Activated naive CD8-positive, alpha-beta T cell (primary cell): ENCODE results near the gene ZNF275.

Experiments used
- H3K27ac Mint-ChIP-seq: one replicate; pipeline ENCODE4 v1.8.0; 2021; ENCODE audit warnings: mixed read lengths
- H3K27me3 Mint-ChIP-seq: one replicate; pipeline ENCODE4 v1.8.0; 2021; ENCODE audit warnings: mixed read lengths
- H3K36me3 Mint-ChIP-seq: one replicate; pipeline ENCODE4 v1.8.0; 2021; ENCODE audit warnings: mixed read lengths
- H3K4me1 Mint-ChIP-seq: one replicate; pipeline ENCODE4 v1.8.0; 2021; ENCODE audit warnings: low read depth, mixed read lengths
- H3K4me3 Mint-ChIP-seq: one replicate; pipeline ENCODE4 v1.8.0; 2021; ENCODE audit warnings: mild to moderate bottlenecking, mixed read lengths
- H3K9me3 Mint-ChIP-seq: one replicate; pipeline ENCODE4 v1.8.0; 2021; ENCODE audit warnings: low read depth, mixed read lengths

Gene ZNF275

DNA sequence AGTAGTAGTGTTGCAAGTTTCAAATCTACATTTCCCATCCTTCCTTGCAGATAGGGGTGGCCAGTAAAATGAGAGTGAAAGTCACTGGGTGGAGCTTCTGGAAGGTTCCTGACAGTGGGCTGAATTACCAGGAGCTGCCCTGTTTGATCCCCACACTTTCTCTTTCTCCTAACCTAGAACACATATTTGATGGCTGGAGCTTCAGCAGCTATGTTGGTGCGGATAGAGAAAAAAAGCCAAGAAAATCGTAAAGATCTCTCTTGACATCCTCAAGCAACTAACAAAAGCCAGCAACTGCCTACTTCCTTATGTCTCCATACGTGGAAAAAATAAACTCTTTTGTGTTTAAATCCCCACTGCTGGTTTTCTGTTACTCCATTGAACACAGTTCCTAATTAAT, 32.2 kb downstream of the ZNF275 start:
- no peaks in the 10 kb centered on the region for H3K27me3 Mint-ChIP-seq

DNA sequence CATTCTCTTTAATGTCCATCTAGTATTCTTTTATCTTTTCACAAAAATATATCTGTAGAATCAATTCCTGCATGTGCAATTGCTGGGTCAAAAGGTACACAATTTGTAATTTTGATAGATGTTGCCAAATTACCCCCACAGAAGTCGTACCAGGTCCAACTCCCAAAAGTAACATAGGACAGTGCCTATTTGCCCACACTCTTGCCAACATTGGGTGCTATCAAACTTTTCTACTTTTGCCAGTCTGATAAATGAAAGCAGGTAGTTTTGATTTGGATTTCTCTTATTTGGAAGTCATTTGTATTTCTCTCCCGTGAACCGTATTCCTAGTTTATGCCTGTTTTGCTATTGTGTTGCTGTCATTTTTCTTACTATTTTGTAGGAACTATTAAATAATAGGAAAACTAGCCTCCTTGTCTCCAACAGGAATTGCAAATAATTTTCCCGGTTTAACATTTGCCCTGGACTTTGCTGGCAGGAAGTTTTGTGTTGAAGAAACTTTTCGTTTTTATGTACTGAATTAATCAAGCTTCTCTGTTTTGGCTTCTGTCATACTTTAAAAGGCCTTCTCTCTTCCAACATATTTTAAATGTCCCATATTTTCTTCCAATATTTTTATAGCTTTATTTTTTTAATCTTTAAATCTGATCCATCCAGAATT, 33.1 kb downstream of the ZNF275 start:
- Mint-ChIP-seq H3K4me3 (no peak overlapping the region), H3K27ac (no peak overlapping the region), H3K27me3 (no peaks in the 10 kb centered on the region), H3K9me3 (no peaks in the 10 kb centered on the region), H3K4me1 (no peaks in the 10 kb centered on the region), H3K36me3 (peaks cover 2% of the 10 kb centered on the region)

More for the DNA sequence above, 32.2 kb downstream of the ZNF275 start:
- H3K9me3 Mint-ChIP-seq, result no peaks in the 10 kb centered on the region
- H3K36me3 Mint-ChIP-seq, result peaks cover 2% of the 10 kb centered on the region
- no peak overlapping the region for H3K27ac Mint-ChIP-seq
- H3K4me3 Mint-ChIP-seq, result no peak overlapping the region
- no peaks in the 10 kb centered on the region for H3K4me1 Mint-ChIP-seq

DNA sequence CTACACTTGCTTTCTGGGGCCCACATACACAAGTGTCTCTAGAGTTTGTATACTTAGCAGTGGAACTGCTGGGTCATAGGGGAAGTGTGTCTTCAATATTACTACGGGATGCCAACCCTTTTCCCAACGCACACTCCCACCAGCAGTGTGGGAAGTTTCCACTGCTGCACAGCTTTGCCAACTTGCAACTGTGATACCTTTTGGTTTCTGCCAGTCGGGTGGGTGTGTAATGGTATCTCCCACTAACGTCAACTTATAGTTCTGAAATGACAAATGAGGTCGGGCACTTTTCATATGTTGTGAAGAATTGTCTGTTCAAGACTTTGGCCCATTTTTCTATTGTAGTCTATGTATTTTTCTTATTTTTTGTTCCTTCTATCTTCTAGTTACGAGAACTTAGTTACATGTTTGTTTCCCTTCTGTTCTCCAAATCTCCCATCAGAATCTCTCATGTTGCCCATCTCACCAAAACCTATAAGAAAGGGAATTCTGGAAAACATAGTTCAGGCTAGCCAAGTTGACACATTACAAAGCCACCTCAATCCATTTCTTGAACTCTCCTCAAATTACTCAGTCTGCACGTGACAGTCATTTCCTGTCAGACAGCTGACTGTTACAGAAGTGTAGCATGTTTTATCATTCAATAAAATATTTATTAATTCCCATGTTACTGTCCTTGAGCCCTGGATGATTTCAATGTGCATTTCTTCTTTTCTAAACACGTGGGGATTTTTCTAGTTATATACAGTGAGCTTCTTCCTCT, 36.5 kb downstream of the ZNF275 start:
- H3K9me3 Mint-ChIP-seq, result no peaks in the 10 kb centered on the region
- H3K27ac Mint-ChIP-seq, result no peak overlapping the region
- no peak overlapping the region for H3K4me3 Mint-ChIP-seq
- peaks cover 2% of the 10 kb centered on the region for H3K36me3 Mint-ChIP-seq
- no peaks in the 10 kb centered on the region for H3K4me1 Mint-ChIP-seq
- H3K27me3 Mint-ChIP-seq, result no peaks in the 10 kb centered on the region

DNA sequence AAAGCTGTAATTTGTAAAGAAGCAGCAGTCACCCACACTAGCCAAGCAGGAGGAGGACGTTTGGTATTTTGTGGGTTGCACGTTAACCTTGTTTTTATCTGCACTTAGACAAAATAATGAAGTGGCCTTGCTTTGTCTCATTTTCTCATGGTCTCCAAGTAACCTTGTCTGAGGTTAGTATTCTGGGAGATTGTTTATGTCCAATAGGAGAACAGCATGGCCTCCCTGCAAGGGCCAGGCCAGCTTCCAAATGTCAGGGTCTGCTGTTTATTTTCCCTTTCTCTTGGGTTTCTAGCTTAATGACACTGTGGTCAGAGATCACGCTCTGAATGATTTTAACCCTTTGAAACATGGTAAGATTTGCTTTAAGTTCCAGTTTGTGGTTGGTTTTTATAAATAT, 37.3 kb downstream of the ZNF275 start:
- Mint-ChIP-seq H3K9me3 (no peaks in the 10 kb centered on the region), H3K4me3 (no peak overlapping the region), H3K4me1 (no peaks in the 10 kb centered on the region), H3K36me3 (peaks cover 2% of the 10 kb centered on the region), H3K27me3 (no peaks in the 10 kb centered on the region), H3K27ac (no peak overlapping the region)

DNA sequence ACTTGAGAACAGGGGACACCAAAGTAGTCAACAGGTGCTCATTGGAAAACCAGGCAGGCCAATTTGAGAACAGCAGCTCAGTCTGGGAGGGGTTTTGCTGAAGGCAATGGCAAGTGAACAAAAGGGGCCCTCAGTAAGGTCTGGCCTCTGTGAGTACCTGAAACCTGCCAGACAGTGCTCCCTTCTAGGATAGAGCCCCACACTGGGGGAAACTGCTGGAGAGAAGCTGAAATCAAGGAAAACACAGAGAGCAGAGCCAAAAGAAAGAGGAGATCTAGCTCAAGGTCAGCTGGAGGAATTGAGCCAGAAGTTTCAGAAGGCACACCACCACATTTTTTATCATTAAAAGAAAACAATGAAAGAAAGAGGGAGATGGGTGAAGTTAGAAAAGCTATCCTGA, 39.0 kb downstream of the ZNF275 start:
- H3K36me3 Mint-ChIP-seq, result peaks cover 2% of the 10 kb centered on the region
- H3K4me3 Mint-ChIP-seq, result no peak overlapping the region
- H3K27me3 Mint-ChIP-seq, result no peaks in the 10 kb centered on the region
- no peaks in the 10 kb centered on the region for H3K4me1 Mint-ChIP-seq
- no peaks in the 10 kb centered on the region for H3K9me3 Mint-ChIP-seq
- H3K27ac Mint-ChIP-seq, result no peak overlapping the region

DNA sequence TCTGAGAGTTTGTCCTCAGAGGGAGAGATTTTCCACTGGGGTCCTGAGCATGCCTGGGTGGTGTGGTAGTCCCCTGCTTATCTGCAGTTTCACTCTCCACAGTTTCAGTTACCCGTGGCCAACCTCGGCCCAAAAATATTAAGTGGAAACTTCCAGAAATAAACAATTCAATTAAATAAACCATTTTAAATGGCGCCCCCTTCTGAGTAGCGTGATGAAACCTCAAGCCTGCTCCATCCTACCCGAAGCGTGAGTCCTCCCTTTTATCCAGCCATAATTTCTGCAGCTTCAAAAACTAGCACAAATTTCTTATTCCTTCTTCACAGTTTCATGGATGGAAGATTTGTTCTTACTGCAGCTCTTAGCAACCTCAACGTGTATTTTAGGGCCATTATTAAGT, 40.5 kb downstream of the ZNF275 start:
- Mint-ChIP-seq H3K4me1 (no peaks in the 10 kb centered on the region), H3K4me3 (no peak overlapping the region), H3K27me3 (no peaks in the 10 kb centered on the region), H3K9me3 (no peaks in the 10 kb centered on the region), H3K27ac (no peak overlapping the region), H3K36me3 (peaks cover 2% of the 10 kb centered on the region)

DNA sequence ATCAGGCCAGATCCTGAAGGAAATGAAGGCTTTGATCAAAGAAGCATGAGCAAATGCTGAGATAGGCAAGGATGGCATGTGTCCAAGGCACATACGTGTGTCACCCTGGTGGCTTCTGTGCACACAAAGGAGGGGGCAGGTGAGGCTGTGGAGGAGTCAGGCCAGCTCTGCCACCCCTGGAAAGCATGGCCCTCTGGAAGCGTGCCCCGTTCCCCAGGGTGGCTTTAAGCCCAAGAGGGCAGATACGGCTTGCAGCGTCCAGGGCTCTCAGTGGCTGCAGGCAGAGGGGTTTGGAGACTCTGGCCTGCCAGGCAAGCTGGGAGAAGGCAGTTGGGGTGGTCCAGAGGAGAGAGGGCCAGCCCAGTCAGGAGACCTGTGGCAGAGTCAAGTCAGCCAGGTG, 41.6 kb downstream of the ZNF275 start:
- Mint-ChIP-seq H3K36me3 (peaks cover 1% of the 10 kb centered on the region), H3K4me1 (no peaks in the 10 kb centered on the region), H3K27me3 (no peaks in the 10 kb centered on the region), H3K4me3 (no peak overlapping the region), H3K9me3 (no peaks in the 10 kb centered on the region), H3K27ac (no peak overlapping the region)

DNA sequence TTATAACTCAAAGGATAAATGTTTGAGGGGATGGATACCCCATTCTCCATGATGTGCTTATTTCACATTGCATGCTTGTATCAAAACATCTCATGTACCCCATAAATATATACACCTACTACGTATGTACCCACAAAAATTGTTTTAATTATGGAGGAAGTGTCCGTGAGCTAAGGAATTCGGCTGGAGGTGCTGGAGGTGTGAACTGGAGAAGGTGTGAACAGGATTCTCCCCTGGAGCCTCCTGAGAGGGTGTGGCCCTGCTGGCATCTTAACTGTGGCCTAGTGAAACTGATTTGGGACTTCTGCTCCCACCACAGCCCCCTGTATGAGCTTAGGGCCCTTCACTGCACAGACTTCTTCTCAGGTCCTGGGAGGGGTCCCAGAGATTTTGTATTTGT, 43.8 kb downstream of the ZNF275 start:
- Mint-ChIP-seq H3K9me3 (no peaks in the 10 kb centered on the region), H3K27me3 (no peaks in the 10 kb centered on the region), H3K36me3 (no peaks in the 10 kb centered on the region), H3K4me1 (no peaks in the 10 kb centered on the region), H3K27ac (no peak overlapping the region), H3K4me3 (no peak overlapping the region)

DNA sequence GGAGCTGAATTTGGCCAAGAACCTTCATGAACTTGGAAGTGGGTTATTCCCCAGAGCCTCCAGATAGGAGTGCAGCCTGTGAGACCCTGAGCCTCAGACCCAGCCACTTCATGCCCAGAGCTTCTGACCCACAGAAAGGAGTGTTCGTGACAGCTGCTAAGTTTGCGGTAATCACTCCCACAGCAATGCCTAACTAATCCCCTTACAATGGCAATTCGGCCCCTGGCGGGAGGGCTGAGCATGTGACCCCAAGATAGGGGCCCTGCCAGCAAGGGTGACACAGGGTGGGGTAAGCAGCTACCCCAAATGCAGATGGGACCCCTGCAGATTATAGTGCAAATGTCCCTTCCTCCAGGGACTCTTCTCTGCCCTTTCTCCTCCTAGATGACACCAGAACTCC, 44.7 kb downstream of the ZNF275 start:
- no peak overlapping the region for H3K27ac Mint-ChIP-seq
- H3K36me3 Mint-ChIP-seq, result no peaks in the 10 kb centered on the region
- H3K27me3 Mint-ChIP-seq, result no peaks in the 10 kb centered on the region
- no peaks in the 10 kb centered on the region for H3K4me1 Mint-ChIP-seq
- no peak overlapping the region for H3K4me3 Mint-ChIP-seq
- H3K9me3 Mint-ChIP-seq, result no peaks in the 10 kb centered on the region

DNA sequence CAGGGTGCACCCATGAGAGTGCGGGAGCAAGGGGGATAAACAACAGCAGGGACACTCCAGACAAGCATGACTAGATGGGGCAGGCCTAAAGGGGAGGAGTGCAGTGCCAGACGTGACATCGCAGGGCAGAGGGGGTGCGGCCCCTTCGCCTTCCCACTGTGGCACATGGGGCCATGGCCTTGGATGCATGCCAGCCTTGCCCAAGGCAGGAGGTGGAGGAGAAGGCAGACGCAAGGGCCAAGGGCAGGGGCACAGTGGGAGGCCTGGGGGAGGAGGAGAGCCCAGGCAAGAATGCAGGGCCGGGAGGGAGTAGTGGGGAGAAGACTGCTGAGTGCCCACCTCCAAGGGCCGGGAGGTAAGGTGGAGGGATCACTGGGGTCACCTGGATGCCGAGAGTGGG, 45.6 kb downstream of the ZNF275 start:
- Mint-ChIP-seq H3K4me1 (no peaks in the 10 kb centered on the region), H3K4me3 (no peak overlapping the region), H3K9me3 (no peaks in the 10 kb centered on the region), H3K36me3 (no peaks in the 10 kb centered on the region), H3K27ac (no peak overlapping the region), H3K27me3 (no peaks in the 10 kb centered on the region)

DNA sequence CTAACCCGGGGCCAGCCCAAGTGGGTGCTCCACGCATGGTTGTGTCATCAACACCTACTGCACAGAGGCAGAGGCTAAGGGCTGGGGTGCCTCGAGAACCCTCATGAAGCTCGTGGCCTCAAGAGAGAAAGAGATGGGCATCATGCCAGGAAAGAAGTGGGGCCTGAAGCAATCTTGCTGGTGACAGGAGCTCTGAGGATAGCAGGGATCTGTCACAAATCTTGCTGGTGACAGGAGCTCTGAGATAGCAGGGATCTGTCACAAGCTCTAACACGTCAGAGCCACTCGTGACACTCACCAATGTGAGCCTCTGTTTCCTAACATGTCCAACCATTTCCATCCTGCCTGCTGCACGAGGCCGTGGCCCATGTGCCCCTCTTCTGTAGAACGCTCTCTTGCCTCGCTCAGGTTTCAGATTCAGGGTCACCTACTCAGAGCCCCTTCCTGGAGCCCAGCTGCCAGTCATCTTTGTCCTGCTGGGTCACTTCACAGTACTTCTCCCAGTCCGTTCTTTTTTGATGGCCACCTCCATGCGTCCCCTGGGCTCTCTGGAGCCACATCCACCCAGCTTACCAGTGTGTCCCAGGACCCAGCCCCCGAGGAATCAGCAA, 46.1 kb downstream of the ZNF275 start:
- Mint-ChIP-seq H3K27ac (no peak overlapping the region), H3K36me3 (no peaks in the 10 kb centered on the region), H3K4me3 (no peak overlapping the region), H3K27me3 (no peaks in the 10 kb centered on the region), H3K9me3 (no peaks in the 10 kb centered on the region), H3K4me1 (no peaks in the 10 kb centered on the region)

DNA sequence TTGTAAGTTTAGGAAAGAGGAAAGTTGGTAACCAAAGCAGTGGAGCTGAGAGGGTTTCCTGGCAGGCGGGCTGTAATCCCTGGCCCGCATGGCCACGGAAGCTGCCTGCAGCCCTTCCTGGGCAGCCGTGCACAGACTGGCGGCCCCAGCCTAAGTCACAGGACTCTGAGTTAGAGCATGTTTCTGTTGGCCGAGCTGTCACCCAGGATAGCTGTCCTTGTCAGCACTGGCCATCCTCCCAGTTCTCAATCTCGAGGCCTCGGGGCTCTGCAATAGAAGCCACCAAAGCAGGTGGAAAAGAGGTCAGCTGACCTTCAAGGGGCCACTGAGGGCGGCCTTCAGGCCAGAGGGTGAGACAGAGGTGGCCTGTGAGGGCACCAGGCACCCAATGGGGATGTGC, 46.7 kb downstream of the ZNF275 start:
- H3K4me1 Mint-ChIP-seq, result no peaks in the 10 kb centered on the region
- H3K27me3 Mint-ChIP-seq, result no peaks in the 10 kb centered on the region
- no peaks in the 10 kb centered on the region for H3K9me3 Mint-ChIP-seq
- H3K36me3 Mint-ChIP-seq, result no peaks in the 10 kb centered on the region
- H3K4me3 Mint-ChIP-seq, result no peak overlapping the region
- no peak overlapping the region for H3K27ac Mint-ChIP-seq

DNA sequence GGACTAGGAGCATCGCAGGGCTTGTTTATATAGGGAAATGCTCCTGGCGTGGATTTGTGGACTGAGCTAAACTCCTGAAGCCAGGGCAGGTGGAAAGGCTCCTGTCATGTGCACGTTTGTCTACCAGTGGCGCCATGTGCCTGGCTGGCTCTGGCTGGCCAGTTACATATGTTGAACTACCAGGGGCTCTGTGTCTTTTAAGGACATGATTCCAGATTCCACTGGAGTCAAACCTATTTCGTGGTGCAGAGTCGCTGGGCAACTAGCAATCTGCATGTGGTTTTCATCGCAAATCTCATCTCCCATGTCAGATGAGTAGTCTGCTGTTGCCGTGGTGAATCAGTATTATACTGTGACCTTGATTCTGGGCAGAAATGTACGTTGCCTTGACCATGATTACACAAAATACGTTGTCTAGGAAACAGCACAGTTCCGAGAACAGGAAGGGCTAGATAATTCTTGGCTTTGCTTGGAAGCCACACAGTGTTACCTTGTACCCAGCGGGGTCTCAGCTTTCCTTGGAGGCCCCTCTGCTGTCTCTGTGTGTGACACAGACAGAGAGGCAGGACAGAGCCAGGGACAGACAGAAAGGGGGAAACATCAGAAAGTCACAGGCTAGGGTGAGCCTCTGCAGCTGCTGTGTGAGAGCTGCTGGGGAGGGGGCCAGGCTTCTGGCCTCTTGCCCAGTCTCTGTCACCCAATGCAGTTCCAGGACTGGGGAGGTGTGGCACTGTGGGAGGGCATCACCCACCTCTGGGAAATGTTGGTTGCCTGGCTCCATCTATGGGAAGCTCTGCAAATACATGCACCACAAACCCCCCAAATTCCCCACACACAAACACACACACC, 48.0 kb downstream of the ZNF275 start:
- H3K9me3 Mint-ChIP-seq, result no peaks in the 10 kb centered on the region
- H3K4me1 Mint-ChIP-seq, result no peaks in the 10 kb centered on the region
- no peaks in the 10 kb centered on the region for H3K27me3 Mint-ChIP-seq
- H3K4me3 Mint-ChIP-seq, result no peak overlapping the region
- H3K36me3 Mint-ChIP-seq, result no peaks in the 10 kb centered on the region
- no peak overlapping the region for H3K27ac Mint-ChIP-seq

DNA sequence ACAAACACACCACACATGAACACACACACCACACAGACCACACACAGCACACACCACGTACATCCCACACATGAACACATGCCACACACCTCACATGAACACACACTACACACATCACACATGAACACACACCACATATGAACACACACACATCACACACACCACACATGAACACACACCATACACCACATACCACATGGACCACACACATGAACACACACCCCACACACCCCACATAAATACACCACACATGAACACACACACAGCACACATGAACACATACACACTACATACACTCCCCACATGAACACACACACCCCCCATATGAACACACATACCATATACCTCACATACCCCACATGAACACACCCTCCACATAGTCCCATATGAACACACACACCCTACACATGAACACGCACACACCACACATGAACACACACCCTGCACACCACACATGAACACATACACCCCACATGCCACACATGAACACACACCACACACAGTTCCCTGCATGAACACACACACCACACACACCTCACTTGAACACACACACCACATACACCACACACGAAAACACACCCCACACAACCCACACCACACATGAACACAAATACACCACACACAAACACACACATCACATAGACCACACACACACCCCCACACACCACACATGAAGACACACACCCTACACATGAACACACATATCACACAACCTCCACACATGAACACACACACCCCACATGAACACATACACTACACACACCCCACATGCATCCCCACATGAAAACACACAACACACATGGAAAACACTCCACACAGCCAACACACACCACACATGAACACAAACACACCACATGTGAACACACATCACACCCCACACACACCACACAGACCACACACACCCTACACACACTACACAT, 48.9 kb downstream of the ZNF275 start:
- Mint-ChIP-seq H3K36me3 (no peaks in the 10 kb centered on the region), H3K9me3 (no peaks in the 10 kb centered on the region), H3K4me1 (no peaks in the 10 kb centered on the region), H3K27me3 (no peaks in the 10 kb centered on the region), H3K27ac (no peak overlapping the region), H3K4me3 (no peak overlapping the region)
